BE2C (cell line): ENCODE measurements around the gene COL15A1.

Source experiments
- DNase-seq: peaks from one replicate; pipeline ENCODE4 v3.0.0-alpha.2; 2020
- H3K27me3 ChIP-seq: fragments of 250-450 bp; sonication (Bioruptor Pico); 2 replicates; pipeline ENCODE4 v1.5.1; 2020; ENCODE audit warnings: mild to moderate bottlenecking
- H3K36me3 ChIP-seq: fragments of 250-450 bp; sonication (Bioruptor Pico); 2 replicates; pipeline ENCODE4 v1.5.1; 2020; ENCODE audit warnings: mild to moderate bottlenecking
- H3K4me1 ChIP-seq: fragments of 250-450 bp; sonication (Bioruptor Pico); 2 replicates; pipeline ENCODE4 v1.5.1; 2020
- H3K4me3 ChIP-seq: 2 replicates; pipeline ENCODE4 v1.5.1; 2011; ENCODE audit warnings: low read depth, low read length
- H3K9me3 ChIP-seq: fragments of 250-450 bp; sonication (Bioruptor Pico); 2 replicates; pipeline ENCODE4 v1.5.1; 2020
- TF ChIP-seq, protein P1 (sequence below): IDR thresholded peaks from 2 replicates; pipeline ENCODE4 v1.5.1; 2012; ENCODE audit warnings: mild to moderate bottlenecking, low read depth, low read length

COL15A1 gene

GRCh38 chr9:99113414-99114048 lies 169.8 kb downstream of the COL15A1 start:
- no peaks in the 10 kb centered on the region for H3K27me3 ChIP-seq
- H3K4me1 ChIP-seq = no peaks in the 10 kb centered on the region
- H3K9me3 ChIP-seq = no peaks in the 10 kb centered on the region
- H3K36me3 ChIP-seq = no peaks in the 10 kb centered on the region
- TF ChIP-seq, protein P1, sequence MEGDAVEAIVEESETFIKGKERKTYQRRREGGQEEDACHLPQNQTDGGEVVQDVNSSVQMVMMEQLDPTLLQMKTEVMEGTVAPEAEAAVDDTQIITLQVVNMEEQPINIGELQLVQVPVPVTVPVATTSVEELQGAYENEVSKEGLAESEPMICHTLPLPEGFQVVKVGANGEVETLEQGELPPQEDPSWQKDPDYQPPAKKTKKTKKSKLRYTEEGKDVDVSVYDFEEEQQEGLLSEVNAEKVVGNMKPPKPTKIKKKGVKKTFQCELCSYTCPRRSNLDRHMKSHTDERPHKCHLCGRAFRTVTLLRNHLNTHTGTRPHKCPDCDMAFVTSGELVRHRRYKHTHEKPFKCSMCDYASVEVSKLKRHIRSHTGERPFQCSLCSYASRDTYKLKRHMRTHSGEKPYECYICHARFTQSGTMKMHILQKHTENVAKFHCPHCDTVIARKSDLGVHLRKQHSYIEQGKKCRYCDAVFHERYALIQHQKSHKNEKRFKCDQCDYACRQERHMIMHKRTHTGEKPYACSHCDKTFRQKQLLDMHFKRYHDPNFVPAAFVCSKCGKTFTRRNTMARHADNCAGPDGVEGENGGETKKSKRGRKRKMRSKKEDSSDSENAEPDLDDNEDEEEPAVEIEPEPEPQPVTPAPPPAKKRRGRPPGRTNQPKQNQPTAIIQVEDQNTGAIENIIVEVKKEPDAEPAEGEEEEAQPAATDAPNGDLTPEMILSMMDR = no peak
- no peak for DNase-seq
- H3K4me3 ChIP-seq = no peak overlapping the region

GRCh38 chr9:99114049-99114440 lies 170.3 kb downstream of the COL15A1 start:
- Histone ChIP-seq H3K4me3 (no peak overlapping the region), H3K9me3 (no peaks in the 10 kb centered on the region), H3K36me3 (no peaks in the 10 kb centered on the region), H3K4me1 (no peaks in the 10 kb centered on the region), H3K27me3 (no peaks in the 10 kb centered on the region)
- TF ChIP-seq, protein P1 = no peak
- DNase-seq = no peak

DNA sequence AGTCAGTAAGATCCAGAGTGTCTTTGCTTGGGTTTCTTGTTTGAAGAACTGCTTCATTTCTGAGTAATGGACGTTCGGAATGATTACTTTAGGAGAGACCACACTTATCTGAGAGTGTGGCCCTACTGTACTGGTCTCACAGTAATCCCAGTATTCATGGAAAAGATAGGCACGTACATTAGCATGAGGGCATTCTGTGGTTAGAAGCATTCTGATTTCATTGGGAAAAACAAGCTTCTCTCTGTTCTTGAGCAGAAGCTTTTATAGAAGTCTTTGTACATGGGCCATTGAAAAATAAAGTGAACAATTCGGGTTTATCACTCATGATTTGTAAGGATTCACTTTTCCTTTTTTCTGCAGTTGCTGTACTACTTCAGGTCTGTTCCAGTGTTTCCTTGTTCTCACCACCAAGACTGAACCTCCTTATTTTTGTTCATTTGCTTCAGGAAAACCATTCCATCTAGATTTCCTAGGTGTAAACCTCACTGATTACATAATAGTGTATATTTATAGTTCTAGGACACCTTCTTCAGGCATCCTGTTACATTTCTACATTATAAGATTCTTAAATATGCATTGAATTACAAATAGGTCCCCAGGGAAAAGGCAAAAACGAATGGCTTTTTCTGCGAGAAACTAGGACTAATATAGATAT lies 171.3 kb downstream of the COL15A1 start:
- TF ChIP-seq, protein P1 = no peak
- no peak overlapping the region for H3K4me3 ChIP-seq
- DNase-seq = no peak
- no peaks in the 10 kb centered on the region for H3K27me3 ChIP-seq
- no peaks in the 10 kb centered on the region for H3K36me3 ChIP-seq
- no peaks in the 10 kb centered on the region for H3K9me3 ChIP-seq
- no peaks in the 10 kb centered on the region for H3K4me1 ChIP-seq

DNA sequence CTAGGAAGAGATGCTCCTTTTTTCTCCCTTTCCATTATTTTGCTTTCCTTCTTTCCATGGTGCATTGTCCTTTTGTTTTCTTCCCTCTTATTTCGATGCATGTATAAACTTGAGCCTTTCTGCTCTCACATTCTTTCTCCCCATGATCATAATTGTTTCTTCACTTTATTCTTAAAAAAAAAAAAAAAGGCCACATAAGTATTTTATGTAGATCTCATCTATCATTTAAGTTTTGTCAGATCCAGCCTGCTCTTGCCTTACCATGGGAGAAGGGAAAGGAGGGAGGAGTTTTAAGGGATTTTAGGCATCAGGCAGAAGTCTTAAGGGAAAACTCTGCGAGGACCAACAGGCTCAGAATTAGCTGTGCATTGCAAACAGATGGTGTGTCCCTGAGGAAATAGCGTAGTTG lies 172.3 kb downstream of the COL15A1 start:
- no peak for DNase-seq
- no peak overlapping the region for H3K4me3 ChIP-seq
- H3K4me1 ChIP-seq = no peaks in the 10 kb centered on the region
- no peaks in the 10 kb centered on the region for H3K9me3 ChIP-seq
- TF ChIP-seq, protein P1 = no peak
- H3K36me3 ChIP-seq = no peaks in the 10 kb centered on the region
- H3K27me3 ChIP-seq = no peaks in the 10 kb centered on the region

- Histone ChIP-seq H3K4me3 (no peak overlapping the region), H3K27me3 (no peaks in the 10 kb centered on the region), H3K4me1 (no peaks in the 10 kb centered on the region), H3K36me3 (no peaks in the 10 kb centered on the region), H3K9me3 (no peaks in the 10 kb centered on the region)
- no peak for DNase-seq
- TF ChIP-seq, protein P1 = no peak
These were observed 175.2 kb downstream of the COL15A1 start for GRCh38 chr9:99118782-99119466.
